SK-N-SH (cell line): ENCODE measurements around the gene THOP1. TPM values are rescaled to one million over a fixed set of nuclear protein-coding genes. Genes with fewer than 3 reads are reported as not detected.

Experiments used
- CTCF ChIA-PET: fragments of 300-600, 350-600 bp; formaldehyde crosslinking; extraction: SDS; loops from one replicate; lab custom pipeline; 2021; lab: Yijun Ruan, JAX
- POLR2A ChIA-PET: fragments of 350-600 bp; sonication (Branson Sonifier 250); formaldehyde crosslinking; extraction: SDS; loops from one replicate; lab custom pipeline; 2020; ENCODE audit warnings: antibody characterized with exemption, inconsistent platforms; lab: Yijun Ruan, JAX
- DNase-seq: peaks from one replicate; pipeline ENCODE4 v3.0.0; 2012
- H2AFZ ChIP-seq: fragments of 200-600 bp; sonication (generic); 2 replicates; pipeline ENCODE4 v1.8.1; 2016; ENCODE audit warnings: antibody characterized with exemption, mild to moderate bottlenecking, low read depth
- H3F3A ChIP-seq: fragments of 200-600 bp; sonication (generic); replicated peaks from 2 replicates; pipeline ENCODE3; 2016; ENCODE audit warnings: antibody characterized with exemption, mild to moderate bottlenecking; ENCODE audit not compliant: insufficient read depth
- H3K27ac ChIP-seq, 2 experiments: fragments of 200-500 bp in 1 of 2; fragments of 200-600 bp in 1 of 2; sonication (Bioruptor generic) in 1 of 2; sonication (generic), shearing (Covaris generic) in 1 of 2; 2 replicates each; pipeline versions ENCODE4 v1.5.1 to v1.6.1; 2014 to 2016; ENCODE audit warnings: low read depth in 2 of 2, inconsistent platforms in 1 of 2, low read length in 1 of 2, mild to moderate bottlenecking in 1 of 2, mixed read lengths in 1 of 2
- H3K27me3 ChIP-seq: fragments of 200-600 bp; sonication (generic), shearing (Covaris generic); 2 replicates; pipeline ENCODE4 v1.6.1; 2016; ENCODE audit warnings: mixed run types; ENCODE audit not compliant: insufficient read depth
- H3K36me3 ChIP-seq, 2 experiments: fragments of 200-500 bp in 1 of 2; fragments of 200-600 bp in 1 of 2; sonication (Bioruptor generic) in 1 of 2; sonication (generic) in 1 of 2; replicated peaks in 1 of 2; 2 replicates each; pipeline versions ENCODE3 to v1.5.1; 2014 to 2016; ENCODE audit warnings: low read length in 1 of 2, mild to moderate bottlenecking in 1 of 2; ENCODE audit not compliant: insufficient read depth in 2 of 2, control insufficient read depth in 1 of 2
- H3K4me1 ChIP-seq, 2 experiments: fragments of 200-500 bp in 1 of 2; fragments of 200-600 bp in 1 of 2; sonication (Bioruptor generic) in 1 of 2; sonication (generic), shearing (Covaris generic) in 1 of 2; 2 replicates each; pipeline versions ENCODE4 v1.5.1 to v1.6.1; 2014 to 2016; ENCODE audit warnings: low read depth in 1 of 2, low read length in 1 of 2, mixed run types in 1 of 2; ENCODE audit not compliant: insufficient read depth in 2 of 2, control insufficient read depth in 1 of 2
- H3K4me2 ChIP-seq: fragments of 200-600 bp; sonication (generic), shearing (Covaris generic); 2 replicates; pipeline ENCODE4 v1.6.1; 2017; ENCODE audit warnings: mixed run types
- H3K4me3 ChIP-seq, 2 experiments: fragments of 200-500 bp in 1 of 2; fragments of 200-600 bp in 1 of 2; sonication (Bioruptor generic) in 1 of 2; sonication (generic), shearing (Covaris generic) in 1 of 2; 2 replicates each; pipeline versions ENCODE4 v1.5.1 to v1.8.1; 2014 to 2016; ENCODE audit warnings: low read depth in 2 of 2, inconsistent platforms in 1 of 2, low read length in 1 of 2, mild to moderate bottlenecking in 1 of 2, mixed read lengths in 1 of 2, moderate library complexity in 1 of 2
- H3K79me2 ChIP-seq: fragments of 200-600 bp; sonication (generic); 2 replicates; pipeline ENCODE4 v1.8.1; 2017; ENCODE audit warnings: mild to moderate bottlenecking; ENCODE audit not compliant: insufficient read depth
- H3K9ac ChIP-seq: fragments of 200-600 bp; sonication (generic); 2 replicates; pipeline ENCODE4 v1.6.1; 2017; ENCODE audit warnings: mixed run types
- H3K9me2 ChIP-seq: fragments of 200-600 bp; sonication (generic); 2 replicates; pipeline ENCODE4 v1.6.1; 2017; ENCODE audit warnings: mixed run types
- H3K9me3 ChIP-seq: fragments of 200-600 bp; sonication (generic); 2 replicates; pipeline ENCODE4 v1.6.1; 2017; ENCODE audit warnings: mixed run types, mild to moderate bottlenecking, moderate library complexity
- H4K20me1 ChIP-seq: fragments of 200-600 bp; sonication (generic); 2 replicates; pipeline ENCODE4 v1.6.1; 2017; ENCODE audit warnings: mild to moderate bottlenecking, mixed run types; ENCODE audit not compliant: insufficient read depth
- CHD2 ChIP-seq: fragments of 150-350 bp; IDR thresholded peaks from 2 replicates; pipeline ENCODE4 v1.6.1; 2018; ENCODE audit warnings: low read length; ENCODE audit not compliant: partially characterized antibody
- EP300 ChIP-seq, 2 experiments: IDR thresholded peaks; 2 replicates each; pipeline versions ENCODE4 v1.4.0 to v1.6.1; 2012; ENCODE audit warnings: borderline replicate concordance in 1 of 2, low read depth in 1 of 2, low read length in 1 of 2
- FOSL2 ChIP-seq: IDR thresholded peaks from 2 replicates; pipeline ENCODE4 v1.4.0; 2012; ENCODE audit warnings: low read depth, mild to moderate bottlenecking, moderate library complexity, borderline replicate concordance
- FOXJ3 ChIP-seq: sonication (generic); formaldehyde crosslinking; IDR thresholded peaks from 2 replicates; pipeline ENCODE4 v1.5.1; 2020; ENCODE audit warnings: mild to moderate bottlenecking, missing genetic modification reagents
- FOXM1 ChIP-seq: IDR thresholded peaks from 2 replicates; pipeline ENCODE4 v1.4.0; 2012; ENCODE audit warnings: low read depth, mild to moderate bottlenecking
- GATA2 ChIP-seq: sonication (generic); formaldehyde crosslinking; IDR thresholded peaks from 2 replicates; pipeline ENCODE4 v1.5.0; 2020; ENCODE audit warnings: mild to moderate bottlenecking, missing genetic modification reagents
- JUND ChIP-seq: IDR thresholded peaks from 2 replicates; pipeline ENCODE4 v1.4.0; 2012
- MEF2A ChIP-seq: IDR thresholded peaks from 2 replicates; pipeline ENCODE4 v1.4.0; 2012; ENCODE audit warnings: low read depth, borderline replicate concordance
- MXI1 ChIP-seq: IDR thresholded peaks from 2 replicates; pipeline ENCODE4 v1.6.1; 2012; ENCODE audit warnings: mild to moderate bottlenecking, low read depth, low read length, improper control_type of control experiment
- NFIC ChIP-seq: IDR thresholded peaks from 2 replicates; pipeline ENCODE4 v1.4.0; 2012; ENCODE audit warnings: borderline replicate concordance
- POLR2AphosphoS5 ChIP-seq: IDR thresholded peaks from 2 replicates; pipeline ENCODE4 v1.6.1; 2012; ENCODE audit warnings: low read depth, low read length
- RAD21 ChIP-seq: IDR thresholded peaks from 2 replicates; pipeline ENCODE4 v1.6.1; 2012; ENCODE audit warnings: mild to moderate bottlenecking, low read length
- RXRA ChIP-seq: IDR thresholded peaks from 2 replicates; pipeline ENCODE4 v1.4.0; 2012; ENCODE audit warnings: low read depth, mild to moderate bottlenecking, borderline replicate concordance
- SIN3A ChIP-seq: IDR thresholded peaks from 2 replicates; pipeline ENCODE4 v1.6.1; 2012; ENCODE audit warnings: low read depth, mild to moderate bottlenecking, low read length, moderate library complexity, borderline replicate concordance
- TAF1 ChIP-seq: IDR thresholded peaks from 2 replicates; pipeline ENCODE4 v1.6.1; 2012; ENCODE audit warnings: low read depth, mild to moderate bottlenecking, low read length, moderate library complexity, borderline replicate concordance
- TCF12 ChIP-seq: IDR thresholded peaks from 2 replicates; pipeline ENCODE4 v1.4.0; 2012
- YY1 ChIP-seq: IDR thresholded peaks from 2 replicates; pipeline ENCODE4 v1.4.0; 2012; ENCODE audit warnings: low read depth, mild to moderate bottlenecking
- WGBS: methylation state at CpG from one replicate; pipeline ENCODE4 v1.1.6; 2017; ENCODE audit warnings: low lambda C conversion rate; 5-methylcytosine and 5-hydroxymethylcytosine counted together
- polyA plus RNA-seq, 3 experiments: library from polyadenylated mRNA; depleted of rRNA; stranded (reverse); fragments of >200 nt; gene quantifications; 2 replicates each; pipeline ENCODE4 v1.2.3, GENCODE V29; 2012
- TF ChIP-seq, protein P1 (sequence below): IDR thresholded peaks from 2 replicates; pipeline ENCODE4 v1.4.0; 2012; ENCODE audit warnings: low read depth, borderline replicate concordance
- TF ChIP-seq, protein P2 (sequence below): fragments of 150-350 bp; IDR thresholded peaks from 2 replicates; pipeline ENCODE4 v1.6.1; 2016; ENCODE audit warnings: mild to moderate bottlenecking, low read depth, low read length
- TF ChIP-seq, protein P3 (sequence below): IDR thresholded peaks from 2 replicates; pipeline ENCODE4 v1.4.0; 2012; ENCODE audit warnings: low read depth, borderline replicate concordance
- TF ChIP-seq, protein P4 (sequence below): fragments of 150-350 bp; IDR thresholded peaks from 2 replicates; pipeline ENCODE4 v1.6.1; 2017; ENCODE audit warnings: antibody characterized with exemption, low read length, low read depth, borderline replicate concordance

Gene THOP1
- polyA plus RNA-seq, 1 of the 3 experiments (the other 2 are of a cell fraction): 138 TPM

DNA sequence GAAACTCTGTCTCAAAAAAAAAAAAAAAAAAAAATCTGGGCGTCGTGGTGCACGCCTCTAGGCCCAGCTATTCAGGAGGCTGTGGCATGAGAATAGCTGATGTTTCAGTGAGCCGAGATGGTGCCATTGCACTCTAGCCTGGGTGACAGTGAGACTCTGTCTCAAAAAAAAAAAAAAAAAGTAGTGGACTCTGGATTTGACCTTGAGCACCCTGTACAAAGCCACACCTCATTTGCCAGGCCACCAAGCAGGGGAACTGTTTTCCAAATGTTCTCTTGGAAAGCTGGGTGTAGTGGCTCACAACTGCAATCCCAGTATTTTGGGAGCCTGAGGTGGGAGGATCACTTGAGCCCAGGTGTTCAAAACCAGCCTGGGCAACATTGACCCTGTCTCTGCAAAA lies 52.1 kb downstream of the THOP1 start:
- Histone ChIP-seq H3K27ac (no peak overlapping the region), H3K9ac (no peak overlapping the region), H3K9me3 (peaks cover 20% of the 10 kb centered on the region; the same call in 1 of the 2 replicates), H3K4me1 (peaks cover 0 to 3% of the 10 kb centered on the region in 2 experiments; a peak in 1 of 4 replicates), H3K4me2 (no peak overlapping the region), H3F3A (peaks cover 5% of the 10 kb centered on the region), H3K9me2 (no peaks in the 10 kb centered on the region), H2AFZ (no peak overlapping the region), H3K79me2 (peaks cover 6% of the 10 kb centered on the region; the same call in 1 of the 2 replicates), H3K36me3 (peaks cover 0 to 29% of the 10 kb centered on the region in 2 experiments), H3K4me3 (no peak overlapping the region), H3K27me3 (no peaks in the 10 kb centered on the region), H4K20me1 (no peaks in the 10 kb centered on the region)
- no peak for TF ChIP-seq FOSL2
- no peak for TF ChIP-seq MXI1
- no peak for TF ChIP-seq FOXJ3 (CRISPR knock-in tag)
- no peak for TF ChIP-seq TCF12
- no peak for TF ChIP-seq NFIC
- TF ChIP-seq YY1: no peak
- TF ChIP-seq FOXM1: no peak
- no peak for TF ChIP-seq CHD2
- POLR2A ChIA-PET: no interaction called here
- CTCF ChIA-PET: interaction anchor here (2.7 kb wide), 1 partner anchor 17 kb away, joined by 11 read pairs; the partner anchor contains the start of gene ZNF554
- no peak for DNase-seq
- 70% methylated on average over 4 of the region's 4 CpGs for WGBS

DNA sequence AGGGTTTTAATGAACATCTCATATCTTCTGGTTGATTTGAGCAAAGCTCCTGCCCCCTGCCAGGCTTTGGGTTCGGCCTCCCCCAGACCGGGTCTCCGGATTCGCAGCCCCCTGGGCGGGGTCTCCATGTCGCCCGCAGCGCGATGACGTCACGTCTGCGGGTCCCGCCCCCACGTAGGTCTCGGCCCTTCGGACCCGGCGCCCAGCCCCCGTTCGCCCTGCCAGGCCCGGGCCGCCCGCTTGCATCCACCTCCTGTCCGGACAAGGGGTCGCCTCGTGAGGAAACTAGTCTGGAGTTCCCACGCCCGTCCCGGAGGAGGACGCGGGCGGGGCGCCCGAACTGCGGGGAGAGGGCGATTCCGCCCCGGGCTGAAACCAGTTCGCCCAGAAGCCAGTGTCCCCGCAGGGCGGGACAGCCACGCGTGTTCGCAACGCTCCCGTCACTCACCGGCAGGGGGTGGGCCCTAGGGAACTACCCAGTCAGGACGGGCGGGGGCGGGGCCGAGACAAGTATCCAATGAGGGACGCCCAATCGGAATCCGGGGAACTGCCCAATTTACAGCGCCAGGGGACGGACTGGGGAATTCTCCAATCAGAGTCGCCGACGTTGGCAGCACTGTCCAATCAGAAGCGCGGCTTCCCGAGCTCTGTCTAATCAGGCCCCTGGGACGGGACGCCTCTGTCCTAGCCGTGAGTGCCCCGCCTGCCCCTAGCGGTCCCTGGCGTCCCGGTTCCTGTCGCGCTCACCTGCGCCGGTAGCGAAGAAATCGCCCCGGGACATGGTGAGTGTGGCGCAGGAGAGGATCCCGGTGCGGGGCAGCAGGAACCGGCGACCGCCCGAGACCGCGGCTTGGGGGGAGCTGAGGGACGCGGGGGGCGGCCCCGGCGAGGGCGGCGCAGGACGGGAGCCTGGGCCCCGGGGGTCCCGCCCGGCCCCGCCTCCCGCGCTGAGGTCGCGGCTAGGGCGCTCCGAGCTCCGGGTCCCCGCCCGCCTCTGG lies 55.8 kb downstream of the THOP1 start, which contains the start of gene ZNF555:
Gene ZNF555, plus strand, starts transcription at position 682 of the 998 bp plus-strand sequence. Its CDS starts 98 bp downstream, at position 780.
- Histone ChIP-seq H3K4me3 (peak within 1 kb of the TSS; percentile 66 to 84), H3K36me3 (peaks cover 0 to 14% of the 10 kb centered on the region in 2 experiments), H3F3A (peaks cover 5% of the 10 kb centered on the region), H2AFZ (peak within 1 kb of the TSS; percentile 96), H3K9me3 (0 out of 2 replicates have a peak, but pooled peaks cover 2% of the 10 kb centered on the region), H3K27ac (peak within 1 kb of the TSS; percentile 81 to 87), H4K20me1 (no peaks in the 10 kb centered on the region), H3K79me2 (peaks cover 41% of the 10 kb centered on the region), H3K27me3 (no peaks in the 10 kb centered on the region), H3K9me2 (no peaks in the 10 kb centered on the region), H3K9ac (peak within 1 kb of the TSS; percentile 75), H3K4me2 (peak within 1 kb of the TSS; percentile 99), H3K4me1 (peaks cover 0 to 5% of the 10 kb centered on the region in 2 experiments; a peak in 1 of 4 replicates)
- ChIA-PET CTCF (interaction anchor here (0.5 to 1.5 kb wide), 10 partner anchors 9 to 773 kb away, joined by 3 to 13 read pairs (median 3); partner anchors contain the start of gene ZNF554), POLR2A (interaction anchor here (0.5 to 1.3 kb wide), 4 partner anchors 19 to 109 kb away, joined by 3 to 9 read pairs (median 3); partner anchors contain the start of gene ZNF77)
- peak; percentile 98 for DNase-seq
- under 1% methylated on average over 24 of the region's 106 CpGs for WGBS
- TF ChIP-seq TCF12 (no peak), NFIC (no peak), JUND (no peak), RXRA (no peak), GATA2 (CRISPR knock-in tag) (no peak), FOXJ3 (CRISPR knock-in tag) (no peak), SIN3A (peak; percentile 27; the same call in 1 of the 2 replicates), TAF1 (peak; percentile 19; the same call in 1 of the 2 replicates), POLR2AphosphoS5 (peak; percentile 41; the same call in 1 of the 2 replicates), RAD21 (no peak), EP300 (IDR thresholded peaks at IDR 0.05; ENCODE audit: borderline replicate concordance in 1 of 2, low read depth in 1 of 2, low read length in 1 of 2) (no peak), MEF2A (no peak)
- TF ChIP-seq, protein P1, sequence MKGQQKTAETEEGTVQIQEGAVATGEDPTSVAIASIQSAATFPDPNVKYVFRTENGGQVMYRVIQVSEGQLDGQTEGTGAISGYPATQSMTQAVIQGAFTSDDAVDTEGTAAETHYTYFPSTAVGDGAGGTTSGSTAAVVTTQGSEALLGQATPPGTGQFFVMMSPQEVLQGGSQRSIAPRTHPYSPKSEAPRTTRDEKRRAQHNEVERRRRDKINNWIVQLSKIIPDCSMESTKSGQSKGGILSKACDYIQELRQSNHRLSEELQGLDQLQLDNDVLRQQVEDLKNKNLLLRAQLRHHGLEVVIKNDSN: no peak
- TF ChIP-seq, protein P2, sequence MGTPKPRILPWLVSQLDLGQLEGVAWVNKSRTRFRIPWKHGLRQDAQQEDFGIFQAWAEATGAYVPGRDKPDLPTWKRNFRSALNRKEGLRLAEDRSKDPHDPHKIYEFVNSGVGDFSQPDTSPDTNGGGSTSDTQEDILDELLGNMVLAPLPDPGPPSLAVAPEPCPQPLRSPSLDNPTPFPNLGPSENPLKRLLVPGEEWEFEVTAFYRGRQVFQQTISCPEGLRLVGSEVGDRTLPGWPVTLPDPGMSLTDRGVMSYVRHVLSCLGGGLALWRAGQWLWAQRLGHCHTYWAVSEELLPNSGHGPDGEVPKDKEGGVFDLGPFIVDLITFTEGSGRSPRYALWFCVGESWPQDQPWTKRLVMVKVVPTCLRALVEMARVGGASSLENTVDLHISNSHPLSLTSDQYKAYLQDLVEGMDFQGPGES: peak; percentile 93
- TF ChIP-seq, protein P3, sequence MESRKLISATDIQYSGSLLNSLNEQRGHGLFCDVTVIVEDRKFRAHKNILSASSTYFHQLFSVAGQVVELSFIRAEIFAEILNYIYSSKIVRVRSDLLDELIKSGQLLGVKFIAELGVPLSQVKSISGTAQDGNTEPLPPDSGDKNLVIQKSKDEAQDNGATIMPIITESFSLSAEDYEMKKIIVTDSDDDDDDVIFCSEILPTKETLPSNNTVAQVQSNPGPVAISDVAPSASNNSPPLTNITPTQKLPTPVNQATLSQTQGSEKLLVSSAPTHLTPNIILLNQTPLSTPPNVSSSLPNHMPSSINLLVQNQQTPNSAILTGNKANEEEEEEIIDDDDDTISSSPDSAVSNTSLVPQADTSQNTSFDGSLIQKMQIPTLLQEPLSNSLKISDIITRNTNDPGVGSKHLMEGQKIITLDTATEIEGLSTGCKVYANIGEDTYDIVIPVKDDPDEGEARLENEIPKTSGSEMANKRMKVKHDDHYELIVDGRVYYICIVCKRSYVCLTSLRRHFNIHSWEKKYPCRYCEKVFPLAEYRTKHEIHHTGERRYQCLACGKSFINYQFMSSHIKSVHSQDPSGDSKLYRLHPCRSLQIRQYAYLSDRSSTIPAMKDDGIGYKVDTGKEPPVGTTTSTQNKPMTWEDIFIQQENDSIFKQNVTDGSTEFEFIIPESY: no peak
- TF ChIP-seq, protein P4, sequence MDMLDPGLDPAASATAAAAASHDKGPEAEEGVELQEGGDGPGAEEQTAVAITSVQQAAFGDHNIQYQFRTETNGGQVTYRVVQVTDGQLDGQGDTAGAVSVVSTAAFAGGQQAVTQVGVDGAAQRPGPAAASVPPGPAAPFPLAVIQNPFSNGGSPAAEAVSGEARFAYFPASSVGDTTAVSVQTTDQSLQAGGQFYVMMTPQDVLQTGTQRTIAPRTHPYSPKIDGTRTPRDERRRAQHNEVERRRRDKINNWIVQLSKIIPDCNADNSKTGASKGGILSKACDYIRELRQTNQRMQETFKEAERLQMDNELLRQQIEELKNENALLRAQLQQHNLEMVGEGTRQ: no peak
